OCI-LY7 (cell line): ENCODE results near the gene LYRM2. TPM values are rescaled to one million over a fixed set of nuclear protein-coding genes. Genes with fewer than 3 reads are reported as not detected.

Experiments
- BruUV-seq: library from RNA; stranded (reverse); fragments of 400-500 nt; replicated peaks from 2 replicates; lab custom pipeline; 2021; lab: Mats Ljungman, UMichigan
- CTCF ChIA-PET: fragments of 300-600 bp; sonication (Branson Sonifier 250); formaldehyde crosslinking; loops from one replicate; lab custom pipeline; 2022; ENCODE audit warnings: antibody characterized with exemption; ENCODE audit not compliant: unreplicated experiment; lab: Charles Lee
- POLR2A ChIA-PET: fragments of 300-600 bp; sonication (Branson Sonifier 250); formaldehyde crosslinking; loops from one replicate; lab custom pipeline; 2022; ENCODE audit warnings: antibody characterized with exemption; lab: Charles Lee
- DNase-seq: peaks from one replicate; pipeline ENCODE4 v3.0.0-alpha.2; 2015; ENCODE audit warnings: low spot score
- H2AFZ ChIP-seq: fragments of 200-600 bp; sonication (generic), shearing (Covaris generic); 2 replicates; pipeline ENCODE4 v1.6.1; 2014; ENCODE audit warnings: mild to moderate bottlenecking, antibody characterized with exemption, low read length, moderate library complexity
- H3K27ac ChIP-seq: fragments of 200-600 bp; sonication (generic); 2 replicates; pipeline ENCODE4 v1.5.1; 2014; ENCODE audit warnings: mixed run types, low read depth, mild to moderate bottlenecking, moderate library complexity, low read length, inconsistent platforms; ENCODE audit not compliant: poor library complexity, severe bottlenecking
- H3K36me3 ChIP-seq: fragments of 200-600 bp; sonication (generic); 2 replicates; pipeline ENCODE4 v1.6.1; 2014; ENCODE audit warnings: mild to moderate bottlenecking, antibody characterized with exemption, low read length, moderate library complexity, mixed read lengths; ENCODE audit not compliant: insufficient read depth
- H3K4me1 ChIP-seq: fragments of 200-600 bp; sonication (generic); 2 replicates; pipeline ENCODE4 v1.5.1; 2014; ENCODE audit warnings: mild to moderate bottlenecking, low read length; ENCODE audit not compliant: insufficient read depth, poor library complexity, severe bottlenecking
- H3K4me2 ChIP-seq: fragments of 200-600 bp; sonication (generic); 2 replicates; pipeline ENCODE4 v1.6.1; 2014; ENCODE audit warnings: mild to moderate bottlenecking, low read length
- H3K4me3 ChIP-seq: fragments of 200-600 bp; sonication (generic); 2 replicates; pipeline ENCODE4 v1.5.1; 2014; ENCODE audit warnings: mild to moderate bottlenecking, low read depth, low read length; ENCODE audit not compliant: poor library complexity, severe bottlenecking
- H3K79me2 ChIP-seq: fragments of 200-600 bp; sonication (generic); 2 replicates; pipeline ENCODE4 v1.6.1; 2016; ENCODE audit warnings: low read depth, mild to moderate bottlenecking, low read length, moderate library complexity, mixed read lengths; ENCODE audit not compliant: insufficient read depth
- H3K9me2 ChIP-seq: fragments of 200-600 bp; sonication (generic); 2 replicates; pipeline ENCODE4 v1.6.1; 2016; ENCODE audit warnings: mild to moderate bottlenecking, low read length, mixed read lengths; ENCODE audit not compliant: insufficient read depth
- H3K9me3 ChIP-seq: fragments of 200-600 bp; sonication (generic); 2 replicates; pipeline ENCODE4 v1.6.1; 2014; ENCODE audit warnings: mild to moderate bottlenecking, mixed run types, low read length, mixed read lengths
- H4K20me1 ChIP-seq: fragments of 200-600 bp; sonication (generic); 2 replicates; pipeline ENCODE4 v1.6.1; 2014; ENCODE audit warnings: mild to moderate bottlenecking, antibody characterized with exemption, low read length, moderate library complexity, mixed read lengths; ENCODE audit not compliant: insufficient read depth
- EZH2phosphoT487 ChIP-seq: fragments of 200-600 bp; sonication (generic); IDR thresholded peaks from 2 replicates; pipeline ENCODE4 v1.6.1; 2018; ENCODE audit warnings: low read depth, borderline replicate concordance, mild to moderate bottlenecking, mixed run types, antibody characterized with exemption, low read length, moderate library complexity, mixed read lengths
- intact Hi-C: fragments of 100-400 bp; cut with micrococcal nuclease; formaldehyde crosslinking; loops from one replicate; pipeline ENCODE4 v1.10.0; 2022; ENCODE audit not compliant: unreplicated experiment
- total RNA-seq, 2 experiments: library from RNA; depleted of rRNA in 1 of 2; stranded (reverse); fragments of >200 nt in 1 of 2; shearing (Covaris generic) in 1 of 2; gene quantifications; 2 replicates each; pipeline ENCODE4 v1.2.3, GENCODE V29; 2014 to 2022
- TF ChIP-seq, protein P1 (sequence below): fragments of 200-600 bp; sonication (generic); conservative IDR thresholded peaks from 2 replicates; pipeline ENCODE4 v1.5.1; 2014; ENCODE audit warnings: mild to moderate bottlenecking, antibody characterized with exemption, low read length, moderate library complexity, mixed read lengths

Gene LYRM2
- total RNA-seq, 2 experiments from 2014 or later = 17.7 to 40.6 TPM

DNA sequence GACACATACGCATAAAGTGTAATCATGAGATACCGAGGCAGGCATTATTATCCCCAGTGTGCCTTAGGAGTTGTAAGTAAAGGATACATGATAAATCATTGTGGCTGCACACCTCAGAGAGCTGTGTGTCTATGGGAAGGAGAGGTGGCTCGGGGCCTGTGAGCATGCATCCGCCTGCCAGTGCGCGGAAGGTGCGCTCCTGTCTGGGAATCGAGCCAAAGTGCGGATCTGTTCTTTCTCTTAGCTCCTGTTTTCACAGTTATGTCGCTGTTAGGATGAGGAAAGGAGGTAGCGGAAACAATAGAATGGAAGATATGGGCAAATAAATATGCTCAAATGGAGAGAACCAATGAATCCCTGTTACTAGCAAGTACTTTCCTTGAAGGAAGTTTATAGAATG lies 107.6 kb downstream of the LYRM2 start:
- no peak for DNase-seq
- Histone ChIP-seq H4K20me1 (no peaks in the 10 kb centered on the region), H3K9me3 (no peaks in the 10 kb centered on the region), H2AFZ (no peak overlapping the region), H3K4me2 (no peak overlapping the region), H3K79me2 (no peaks in the 10 kb centered on the region), H3K4me3 (no peak overlapping the region), H3K27ac (no peak overlapping the region), H3K36me3 (no peaks in the 10 kb centered on the region), H3K9me2 (no peaks in the 10 kb centered on the region), H3K4me1 (peaks cover 14% of the 10 kb centered on the region)
- TF ChIP-seq, protein P1, sequence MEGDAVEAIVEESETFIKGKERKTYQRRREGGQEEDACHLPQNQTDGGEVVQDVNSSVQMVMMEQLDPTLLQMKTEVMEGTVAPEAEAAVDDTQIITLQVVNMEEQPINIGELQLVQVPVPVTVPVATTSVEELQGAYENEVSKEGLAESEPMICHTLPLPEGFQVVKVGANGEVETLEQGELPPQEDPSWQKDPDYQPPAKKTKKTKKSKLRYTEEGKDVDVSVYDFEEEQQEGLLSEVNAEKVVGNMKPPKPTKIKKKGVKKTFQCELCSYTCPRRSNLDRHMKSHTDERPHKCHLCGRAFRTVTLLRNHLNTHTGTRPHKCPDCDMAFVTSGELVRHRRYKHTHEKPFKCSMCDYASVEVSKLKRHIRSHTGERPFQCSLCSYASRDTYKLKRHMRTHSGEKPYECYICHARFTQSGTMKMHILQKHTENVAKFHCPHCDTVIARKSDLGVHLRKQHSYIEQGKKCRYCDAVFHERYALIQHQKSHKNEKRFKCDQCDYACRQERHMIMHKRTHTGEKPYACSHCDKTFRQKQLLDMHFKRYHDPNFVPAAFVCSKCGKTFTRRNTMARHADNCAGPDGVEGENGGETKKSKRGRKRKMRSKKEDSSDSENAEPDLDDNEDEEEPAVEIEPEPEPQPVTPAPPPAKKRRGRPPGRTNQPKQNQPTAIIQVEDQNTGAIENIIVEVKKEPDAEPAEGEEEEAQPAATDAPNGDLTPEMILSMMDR = no peak
- no peak for TF ChIP-seq EZH2phosphoT487
- CTCF ChIA-PET = no interaction called here
- no TSS peak for BruUV-seq
- POLR2A ChIA-PET = no interaction called here
- intact Hi-C loops = no loop called here

DNA sequence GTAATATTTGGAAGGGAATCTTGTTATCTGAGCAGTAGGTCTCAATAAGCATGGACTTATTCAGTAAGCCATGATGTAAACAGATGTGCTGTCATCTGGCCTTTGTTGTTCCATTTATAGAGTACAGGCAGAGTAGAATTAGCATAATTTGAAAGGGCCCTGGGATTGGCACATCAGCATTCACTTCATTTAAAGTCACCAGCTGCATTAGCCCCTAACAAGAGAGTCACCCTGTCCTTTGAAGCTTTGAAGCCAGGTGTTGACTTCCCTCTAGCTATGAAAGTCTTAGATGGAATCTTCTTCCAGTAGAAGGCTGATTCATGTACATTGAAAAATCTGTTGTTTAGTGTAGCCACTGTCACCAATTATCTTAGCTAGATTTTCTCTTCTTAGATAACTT lies 109.7 kb downstream of the LYRM2 start:
- Histone ChIP-seq H3K27ac (no peak overlapping the region), H3K4me1 (peaks cover 14% of the 10 kb centered on the region), H3K4me2 (no peak overlapping the region), H4K20me1 (no peaks in the 10 kb centered on the region), H3K36me3 (no peaks in the 10 kb centered on the region), H3K79me2 (no peaks in the 10 kb centered on the region), H3K4me3 (no peak overlapping the region), H3K9me3 (no peaks in the 10 kb centered on the region), H3K9me2 (no peaks in the 10 kb centered on the region), H2AFZ (peak overlapping the region; percentile 28; the same call in 1 of the 2 replicates)
- peak; percentile 37 for DNase-seq
- ChIA-PET CTCF (no interaction called here), POLR2A (interaction anchor here (0.8 to 1.0 kb wide), 2 partner anchors 50 to 110 kb away, joined by 3 to 4 read pairs; partner anchors contain the start of gene LYRM2)
- TF ChIP-seq, protein P1 = no peak
- no peak for TF ChIP-seq EZH2phosphoT487
- no TSS peak for BruUV-seq
- intact Hi-C loops = no loop called here

DNA sequence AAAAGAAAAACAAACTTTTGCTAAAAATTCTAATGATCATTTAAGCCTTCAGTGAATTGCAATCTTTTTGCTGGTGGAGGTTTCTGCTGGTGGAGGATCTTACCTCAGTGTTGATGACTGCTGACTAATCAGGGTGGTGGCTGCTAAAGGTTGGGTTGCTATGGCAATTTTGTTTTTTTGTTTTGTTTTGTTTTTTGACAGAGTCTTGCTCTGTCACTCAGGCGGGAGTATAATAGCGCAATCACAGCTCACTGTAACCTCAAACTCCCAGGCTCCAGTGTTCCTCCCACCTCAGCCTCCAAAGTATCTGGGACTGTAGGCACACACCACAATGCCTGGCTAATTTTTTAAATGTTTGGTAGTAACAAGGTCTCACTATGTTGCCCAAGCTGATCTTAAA lies 110.9 kb downstream of the LYRM2 start:
- Histone ChIP-seq H2AFZ (no peak overlapping the region), H3K4me2 (no peak overlapping the region), H3K36me3 (no peaks in the 10 kb centered on the region), H3K4me1 (peaks cover 14% of the 10 kb centered on the region), H3K4me3 (no peak overlapping the region), H3K9me3 (no peaks in the 10 kb centered on the region), H3K9me2 (no peaks in the 10 kb centered on the region), H4K20me1 (no peaks in the 10 kb centered on the region), H3K27ac (no peak overlapping the region), H3K79me2 (no peaks in the 10 kb centered on the region)
- TF ChIP-seq, protein P1 = no peak
- TF ChIP-seq EZH2phosphoT487 = no peak
- no peak for DNase-seq
- intact Hi-C loops = no loop called here
- BruUV-seq = no TSS peak
- POLR2A ChIA-PET = interaction anchor here (0.6 kb wide), 1 partner anchor 12 kb away, joined by 3 read pairs; no protein-coding TSS in a partner anchor
- CTCF ChIA-PET = no interaction called here
